HEK293 (cell line): ENCODE data around the gene TIGD4.

Experiments
- CTCF ChIA-PET: fragments of 350-600 bp; formaldehyde crosslinking; extraction: SDS; loops from one replicate; lab custom pipeline; 2021; ENCODE audit warnings: antibody characterized with exemption; lab: Yijun Ruan, JAX
- POLR2A ChIA-PET: fragments of 300-600 bp; formaldehyde crosslinking; extraction: SDS; loops from one replicate; lab custom pipeline; 2020; ENCODE audit warnings: antibody characterized with exemption, inconsistent platforms; lab: Yijun Ruan, JAX
- H3K27ac ChIP-seq: fragments of 200-500 bp; sonication (Bioruptor generic); 2 replicates; pipeline ENCODE4 v1.5.1; 2014; ENCODE audit warnings: low read depth, low read length, control low read depth, inconsistent platforms; ENCODE audit errors: extremely low read depth
- H3K36me3 ChIP-seq, 2 experiments: fragments of 200-500 bp in 1 of 2; sonication (Bioruptor generic) in 1 of 2; 1 replicate in 1 of 2; 2 replicates in 1 of 2; pipeline ENCODE4 v1.5.1; 2014 to 2017; ENCODE audit warnings: inconsistent platforms in 2 of 2, low read length in 2 of 2; ENCODE audit not compliant: control insufficient read depth in 2 of 2, insufficient read depth in 1 of 2
- H3K4me1 ChIP-seq: fragments of 200-500 bp; sonication (Bioruptor generic); 2 replicates; pipeline ENCODE4 v1.5.1; 2014; ENCODE audit warnings: mild to moderate bottlenecking, low read length, inconsistent platforms; ENCODE audit not compliant: control insufficient read depth, insufficient read depth
- H3K4me3 ChIP-seq: 2 replicates; pipeline ENCODE4 v1.5.1; 2011; ENCODE audit warnings: low read depth, mild to moderate bottlenecking, control low read depth, low read length, moderate library complexity
- H3K9me3 ChIP-seq: fragments of 200-500 bp; sonication (Bioruptor generic); 2 replicates; pipeline ENCODE4 v1.5.1; 2014; ENCODE audit warnings: low read depth, low read length, inconsistent platforms; ENCODE audit not compliant: control insufficient read depth, insufficient read depth
- GFI1B ChIP-seq: fragments of 450-650 bp; formaldehyde crosslinking; IDR thresholded peaks from 2 replicates; pipeline ENCODE4 v1.5.1; 2016; ENCODE audit warnings: missing biosample characterization, missing genetic modification characterization
- KLF1 ChIP-seq: fragments of 450-650 bp; formaldehyde crosslinking; IDR thresholded peaks from 2 replicates; pipeline ENCODE4 v1.5.1; 2016; ENCODE audit warnings: missing biosample characterization, missing genetic modification characterization
- OSR2 ChIP-seq: fragments of 450-650 bp; formaldehyde crosslinking; IDR thresholded peaks from 2 replicates; pipeline ENCODE4 v1.5.1; 2016; ENCODE audit warnings: missing biosample characterization, missing genetic modification characterization
- PRDM1 ChIP-seq: fragments of 450-650 bp; formaldehyde crosslinking; IDR thresholded peaks from 2 replicates; pipeline ENCODE4; 2016; ENCODE audit warnings: missing biosample characterization, missing genetic modification characterization
- PRDM4 ChIP-seq: fragments of 450-650 bp; formaldehyde crosslinking; IDR thresholded peaks from 2 replicates; pipeline ENCODE4 v1.5.1; 2017; ENCODE audit warnings: missing biosample characterization, missing genetic modification characterization
- PRDM6 ChIP-seq: fragments of 450-650 bp; formaldehyde crosslinking; IDR thresholded peaks from 2 replicates; pipeline ENCODE4 v1.5.1; 2017; ENCODE audit warnings: missing biosample characterization, missing genetic modification characterization
- ZBTB1 ChIP-seq: fragments of 450-650 bp; formaldehyde crosslinking; IDR thresholded peaks from 2 replicates; pipeline ENCODE4 v1.5.1; 2016; ENCODE audit warnings: missing biosample characterization, missing genetic modification characterization
- ZNF169 ChIP-seq: fragments of 450-650 bp; formaldehyde crosslinking; IDR thresholded peaks from 2 replicates; pipeline ENCODE4 v1.5.1; 2016; ENCODE audit warnings: missing biosample characterization, missing genetic modification characterization
- ZNF274 ChIP-seq, 2 experiments: fragments of 200-500 bp in 1 of 2; fragments of 450-650 bp in 1 of 2; sonication (Bioruptor generic) in 1 of 2; formaldehyde crosslinking in 1 of 2; IDR thresholded peaks; 2 replicates each; pipeline versions ENCODE4 v1.5.1 to v1.6.1; 2014 to 2016; ENCODE audit warnings: borderline replicate concordance in 1 of 2, inconsistent platforms in 1 of 2, low read length in 1 of 2, missing biosample characterization in 1 of 2, missing genetic modification characterization in 1 of 2
- ZNF335 ChIP-seq: fragments of 450-650 bp; formaldehyde crosslinking; conservative IDR thresholded peaks from 2 replicates; pipeline ENCODE4 v1.5.1; 2016; ENCODE audit warnings: missing biosample characterization, missing genetic modification characterization
- ZNF433 ChIP-seq: fragments of 450-650 bp; formaldehyde crosslinking; IDR thresholded peaks from 2 replicates; pipeline ENCODE4 v1.5.1; 2016; ENCODE audit warnings: missing biosample characterization, missing genetic modification characterization, low read depth
- ZNF48 ChIP-seq: fragments of 450-650 bp; formaldehyde crosslinking; IDR thresholded peaks from 2 replicates; pipeline ENCODE4 v1.5.1; 2016; ENCODE audit warnings: missing biosample characterization, missing genetic modification characterization
- ZNF501 ChIP-seq: fragments of 450-650 bp; formaldehyde crosslinking; IDR thresholded peaks from 2 replicates; pipeline ENCODE4 v1.5.1; 2016; ENCODE audit warnings: missing biosample characterization, missing genetic modification characterization
- ZNF513 ChIP-seq: fragments of 450-650 bp; IDR thresholded peaks from 2 replicates; pipeline ENCODE4 v1.5.1; 2018; ENCODE audit warnings: missing biosample characterization, missing genetic modification characterization
- ZNF585B ChIP-seq: fragments of 450-650 bp; formaldehyde crosslinking; IDR thresholded peaks from 2 replicates; pipeline ENCODE4 v1.5.1; 2016; ENCODE audit warnings: missing biosample characterization, missing genetic modification characterization
- ZNF624 ChIP-seq: fragments of 450-650 bp; formaldehyde crosslinking; IDR thresholded peaks from 2 replicates; pipeline ENCODE4 v1.5.1; 2017; ENCODE audit warnings: missing biosample characterization, missing genetic modification characterization
- ZNF654 ChIP-seq: fragments of 450-650 bp; formaldehyde crosslinking; IDR thresholded peaks from 2 replicates; pipeline ENCODE4 v1.5.1; 2016; ENCODE audit warnings: low read depth, missing biosample characterization, missing genetic modification characterization
- ZNF658 ChIP-seq: fragments of 450-650 bp; formaldehyde crosslinking; IDR thresholded peaks from 2 replicates; pipeline ENCODE4; 2016; ENCODE audit warnings: missing biosample characterization, missing genetic modification characterization
- ZNF701 ChIP-seq: fragments of 450-650 bp; formaldehyde crosslinking; IDR thresholded peaks from 2 replicates; pipeline ENCODE4 v1.5.1; 2016; ENCODE audit warnings: missing biosample characterization, missing genetic modification characterization
- ZSCAN30 ChIP-seq: fragments of 450-650 bp; IDR thresholded peaks from 2 replicates; pipeline ENCODE4 v1.5.1; 2018; ENCODE audit warnings: missing biosample characterization, mild to moderate bottlenecking, missing genetic modification characterization, moderate library complexity
- ZSCAN5A ChIP-seq: fragments of 450-650 bp; formaldehyde crosslinking; IDR thresholded peaks from 2 replicates; pipeline ENCODE4 v1.5.1; 2016; ENCODE audit warnings: missing biosample characterization, missing genetic modification characterization

Gene TIGD4

GRCh38 chr4:152735396-152735859 is 44.1 kb downstream of the TIGD4 start:
- CTCF ChIA-PET = interaction anchor here (0.6 to 2.3 kb wide), 9 partner anchors 13 to 361 kb away, joined by 3 to 11 read pairs (median 3); no protein-coding TSS in a partner anchor
- H3K9me3 ChIP-seq = no peaks in the 10 kb centered on the region
- no peaks in the 10 kb centered on the region for H3K4me1 ChIP-seq
- H3K27ac ChIP-seq = no peak overlapping the region
- TF ChIP-seq GFI1B (tag by site-specific recombination) (no peak), ZNF169 (no peak), PRDM1 (peak; percentile 12; the same call in 1 of the 2 replicates), ZNF624 (tag by site-specific recombination) (no peak), ZNF585B (tag by site-specific recombination) (no peak), KLF1 (tag by site-specific recombination) (no peak), ZNF335 (tag by site-specific recombination) (peak; percentile 55), ZNF701 (tag by site-specific recombination) (no peak), ZSCAN5A (no peak), PRDM4 (tag by site-specific recombination) (no peak), ZNF48 (tag by site-specific recombination) (no peak), ZNF513 (tag by site-specific recombination) (no peak), ZNF433 (tag by site-specific recombination) (no peak), OSR2 (no peak), ZNF501 (tag by site-specific recombination) (no peak), ZNF654 (tag by site-specific recombination) (peak; percentile 78), PRDM6 (tag by site-specific recombination) (no peak)
- TF ChIP-seq, all 188 proteins: peak for 3
- POLR2A ChIA-PET = no interaction called here
- no peaks in the 10 kb centered on the region for H3K36me3 ChIP-seq
- H3K4me3 ChIP-seq = no peak overlapping the region

GRCh38 chr4:152734699-152735050 is 44.9 kb downstream of the TIGD4 start:
- Histone ChIP-seq H3K9me3 (no peaks in the 10 kb centered on the region), H3K4me1 (no peaks in the 10 kb centered on the region), H3K36me3 (no peaks in the 10 kb centered on the region), H3K4me3 (no peak overlapping the region), H3K27ac (no peak overlapping the region)
- ChIA-PET CTCF (interaction anchor here (0.7 to 2.3 kb wide), 6 partner anchors 46 to 360 kb away, joined by 3 to 11 read pairs (median 3); no protein-coding TSS in a partner anchor), POLR2A (interaction anchor here (0.5 kb wide), 1 partner anchor 77 kb away, joined by 11 read pairs; no protein-coding TSS in a partner anchor)
- TF ChIP-seq ZSCAN30 = no peak
- no peak for TF ChIP-seq ZNF274 (IDR thresholded peaks at IDR 0.05; ENCODE audit: low read length)
- no peak for TF ChIP-seq ZNF274 (tag by site-specific recombination; IDR thresholded peaks at IDR 0.05; ENCODE audit: borderline replicate concordance)
- TF ChIP-seq ZNF658 = no peak
- TF ChIP-seq ZBTB1 (tag by site-specific recombination) = no peak
